ENCODE data around the gene LNPK. TPM values are rescaled to one million over a fixed set of nuclear protein-coding genes. Genes with fewer than 3 reads are reported as not detected.
A peak's percentile ranks its signal among the peaks of the same experiment; 100 is the strongest.

LNPK gene
- total and polyA plus RNA-seq, 9 of the 15 experiments (the other 6 are each of a cell fraction or from before 2014, with no cell fraction given), result 6.4 to 40.4 (median 21.3) TPM

DNA sequence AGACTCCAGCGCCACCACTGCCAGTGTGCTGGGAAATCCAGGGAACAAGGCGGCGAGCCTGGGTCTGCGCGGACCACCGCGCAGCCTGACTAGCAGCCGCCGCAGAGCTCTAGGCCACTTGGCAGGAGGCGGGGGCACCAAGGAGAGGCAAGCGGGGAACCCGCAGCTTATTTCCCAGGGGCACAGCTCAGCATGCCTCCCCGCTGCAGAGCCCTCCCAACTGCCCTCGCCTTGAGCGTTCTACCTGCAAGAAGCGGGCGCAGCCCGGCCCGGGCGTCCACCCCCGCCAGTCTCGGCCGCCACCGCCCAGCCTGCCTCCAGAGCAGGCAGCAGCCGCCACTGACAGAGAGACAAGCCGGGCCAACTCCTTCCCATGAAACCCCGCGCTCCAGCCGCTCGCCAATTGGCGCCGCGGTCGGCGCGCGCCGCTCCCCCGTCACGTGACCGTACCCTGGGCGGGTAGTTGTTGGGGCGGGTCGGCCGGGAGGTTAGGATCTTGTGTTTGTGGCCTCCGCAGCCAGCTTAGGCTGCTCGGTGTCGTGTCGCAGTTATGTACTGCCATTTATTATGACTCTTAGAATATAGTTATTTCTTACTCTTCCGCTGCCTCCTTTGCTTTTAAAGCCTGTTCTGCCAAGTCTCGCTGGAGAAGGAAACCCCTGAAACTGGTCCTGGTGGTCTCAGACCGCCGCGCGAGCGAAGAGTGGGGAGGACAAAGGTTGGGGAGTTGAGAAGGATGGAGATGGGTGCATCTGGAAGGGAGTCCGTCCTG lies at the start of gene LNPK (continued):
- TF ChIP-seq HDAC1 (IDR thresholded peaks at IDR 0.05) (no peak), ZNF280A (IDR thresholded peaks at IDR 0.05; ENCODE audit: low read depth, partially characterized antibody) (no peak), ILF3 (IDR thresholded peaks at IDR 0.05; ENCODE audit: borderline replicate concordance) (0 out of 2 replicates have a peak, but pooled peaks have one; percentile 54), ZNF165 (CRISPR knock-in tag; IDR thresholded peaks at IDR 0.05; ENCODE audit: borderline replicate concordance) (no peak), RHOXF2B (CRISPR knock-in tag; conservative IDR thresholded peaks at IDR 0.05) (no peak), ZNF609 (CRISPR knock-in tag; IDR thresholded peaks at IDR 0.05; ENCODE audit: borderline replicate concordance) (no peak), ELK1 (CRISPR knock-in tag; IDR thresholded peaks at IDR 0.05) (no peak), TAF1 (IDR thresholded peaks at IDR 0.05; ENCODE audit: control insufficient read depth, extremely low read depth, insufficient read depth, low read length, severe bottlenecking) (peak; percentile 95), NFXL1 (CRISPR knock-in tag; IDR thresholded peaks at IDR 0.05) (no peak), CHD2 (IDR thresholded peaks at IDR 0.05; ENCODE audit: low read depth, low read length) (no peak), ZNF324 (CRISPR knock-in tag; IDR thresholded peaks at IDR 0.05) (no peak), E2F5 (CRISPR knock-in tag; IDR thresholded peaks at IDR 0.05) (no peak), XRCC5 (IDR thresholded peaks at IDR 0.05; ENCODE audit: low read depth, low read length) (0 out of 2 replicates have a peak, but pooled peaks have one; percentile 3), CREB3L1 (IDR thresholded peaks at IDR 0.05; ENCODE audit: borderline replicate concordance, low read depth) (peak; percentile 51; the same call in 1 of the 2 replicates), ZNF707 (CRISPR knock-in tag; conservative IDR thresholded peaks at IDR 0.05) (no peak), OTX1 (CRISPR knock-in tag; IDR thresholded peaks at IDR 0.05) (no peak), PHB (CRISPR knock-in tag; IDR thresholded peaks at IDR 0.05) (peak; percentile 79; the same call in 1 of the 2 replicates), MEIS2 (IDR thresholded peaks at IDR 0.05; ENCODE audit: partially characterized antibody) (peak; percentile 3)

Data from K562 (cell line).